Measurements from ENCODE around the gene YIF1B.

DNA sequence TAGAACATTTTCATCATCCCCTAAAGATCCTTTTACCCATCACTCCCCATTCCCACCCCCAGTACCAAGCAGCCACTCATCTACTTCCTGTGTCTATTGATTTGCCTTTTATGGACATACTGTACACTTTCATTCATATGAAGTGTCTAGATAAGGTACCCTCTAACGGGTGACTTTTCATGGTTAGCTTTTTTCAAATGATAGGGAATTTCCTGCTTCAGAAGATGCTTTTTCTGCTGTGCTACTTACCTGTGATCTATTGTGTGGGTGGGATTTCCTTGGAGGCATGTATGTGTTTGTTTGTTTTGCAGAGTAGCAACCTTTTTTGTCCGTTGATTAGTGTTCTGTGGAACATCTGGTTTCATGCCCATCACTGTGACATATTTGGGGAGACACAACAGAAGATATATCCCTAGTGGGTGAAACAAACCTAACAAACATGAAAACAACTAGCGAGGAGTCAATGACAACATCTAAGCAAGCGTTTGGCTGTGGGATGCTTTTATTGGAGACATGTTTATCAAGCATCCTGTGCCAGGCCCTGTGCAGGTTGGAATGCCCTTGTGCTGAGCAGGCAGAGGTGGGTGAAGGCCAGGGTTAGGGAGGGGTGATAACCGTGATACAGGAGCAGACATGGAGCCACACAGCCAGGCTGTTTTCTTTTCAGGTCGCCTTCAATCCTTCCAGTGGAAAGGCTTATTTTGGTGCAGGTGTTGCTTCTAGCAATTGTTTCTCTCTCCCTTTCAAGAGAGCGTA, 33.8 kb downstream of the YIF1B start:
- TF ChIP-seq EZH2 (IDR thresholded peaks at IDR 0.05) (no peak), POLR2AphosphoS5 (IDR thresholded peaks at IDR 0.05; ENCODE audit: borderline replicate concordance, low read depth, low read length) (no peak)

Data from SK-N-MC (cell line).